Right lobe of liver (tissue), 6 donors: ENCODE measurements around the gene TRIM38. TPM values are rescaled to one million over a fixed set of nuclear protein-coding genes. Genes with fewer than 3 reads are reported as not detected.
"Not testable (repeated sequence)": the region's sequence is repeated elsewhere in the genome, so short reads cannot be mapped to it uniquely, and the experiment has no call there.

Experiments used
- ATAC-seq, 4 donors: fragments of 200-7000 bp; cut with Tn5 transposase; one replicate each; pipeline ENCODE4 v1.9.1; 2020; ENCODE audit warnings: mild to moderate bottlenecking in 4 of 4, moderate library complexity in 4 of 4
- DNase-seq, 3 donors: peaks; one replicate each; pipeline ENCODE4 v3.0.0-alpha.2; 2020
- H3K27ac ChIP-seq, 3 donors: fragments of 200-600 bp; one replicate each; pipeline ENCODE4 v1.8.0; 2022
- H3K27me3 ChIP-seq, 2 donors: fragments of 200-600 bp; one replicate each; pipeline ENCODE4 v1.8.0; 2022
- H3K36me3 ChIP-seq, 4 donors: fragments of 200-600 bp; sonication (generic) in 1 of 4; one replicate each; pipeline versions ENCODE4 v1.5.1 to v1.8.0; 2017 to 2022; ENCODE audit warnings: control low read depth in 1 of 4
- H3K4me1 ChIP-seq, 4 donors: fragments of 200-600 bp; sonication (generic) in 1 of 4; one replicate each; pipeline versions ENCODE4 v1.5.1 to v1.8.0; 2017 to 2022; ENCODE audit warnings: control low read depth in 1 of 4
- H3K4me3 ChIP-seq, 3 donors: fragments of 200-600 bp; one replicate each; pipeline ENCODE4 v1.8.0; 2022
- H3K9me3 ChIP-seq, 4 donors: fragments of 200-600 bp; sonication (generic) in 1 of 4; one replicate each; pipeline versions ENCODE4 v1.5.1 to v1.8.0; 2017 to 2022; ENCODE audit warnings: control low read depth in 1 of 4
- CTCF ChIP-seq, 4 donors: fragments of 200-600 bp in 3 of 4; fragments of 450-650 bp in 1 of 4; IDR thresholded peaks; one replicate each; pipeline versions ENCODE4 v1.5.1 to v1.8.0; 2016 to 2022; ENCODE audit warnings: antibody characterized with exemption in 4 of 4, mild to moderate bottlenecking in 2 of 4
- POLR2A ChIP-seq: fragments of 450-650 bp; IDR thresholded peaks from one replicate; pipeline ENCODE4 v1.6.1; 2017; ENCODE audit warnings: antibody characterized with exemption, mild to moderate bottlenecking
- WGBS: methylation state at CpG from one replicate; pipeline ENCODE4 v1.1.6; 2018; ENCODE audit warnings: low coverage, low lambda C conversion rate; ENCODE audit not compliant: insufficient coverage; ENCODE audit errors: missing lambda C conversion rate; 5-methylcytosine and 5-hydroxymethylcytosine counted together
- intact Hi-C, 2 donors: fragments of 100-400 bp; cut with DNase I; formaldehyde crosslinking; loops; one replicate each; pipeline versions ENCODE4 v1.11.2 to v1.14.1; 2022
- total RNA-seq, 6 experiments: library from RNA; depleted of rRNA in 2 of 6; stranded (reverse); fragments of >200 nt in 2 of 6; fragmentation: NEBNext Ultra II Directional in 3 of 6; extraction: Animal tissue kit (Norgen Biotek cat#: 25700) in 3 of 6; gene quantifications; one replicate each; pipeline versions ENCODE4 v1.1.0 to v1.2.4, GENCODE V29; 2016 to 2023
- donor health status: DM: no; HTN: yes; CAD: no.
- donor health status: DM: no; HTN: no; CAD: no.
- donor health status: DM: no; HTN: no; CAD: no.
- donor health status: DM: no; HTN: yes; CAD: no.
- donor health status: DM: no; HTN: yes; CAD: no.

The TRIM38 gene
- total RNA-seq, 6 experiments from 2014 or later, result 3.1 to 7.2 (median 4.5) TPM

GRCh38 chr6:25998379-25998778, 35.8 kb downstream of the TRIM38 start:
- no peaks in the 10 kb centered on the region for H3K9me3 ChIP-seq
- no peak for DNase-seq
- H3K27me3 ChIP-seq, result no peaks in the 10 kb centered on the region
- intact Hi-C loops, result no loop called here
- ATAC-seq, result no peak
- TF ChIP-seq CTCF (IDR thresholded peaks at IDR 0.05), result no peak
- no peak for TF ChIP-seq POLR2A
- peaks cover 0 to 8% (median 0%) of the 10 kb centered on the region in 4 donors for H3K36me3 ChIP-seq
- H3K4me3 ChIP-seq, result no peak overlapping the region
- H3K4me1 ChIP-seq, result peaks cover 0 to 3% (median 0%) of the 10 kb centered on the region in 4 donors
- no peak overlapping the region for H3K27ac ChIP-seq

GRCh38 chr6:25999225-25999624, 36.6 kb downstream of the TRIM38 start:
- H3K27me3 ChIP-seq, H3K27ac ChIP-seq, DNase-seq, ATAC-seq, H3K4me3 ChIP-seq, H3K9me3 ChIP-seq, intact Hi-C loops, H3K36me3 ChIP-seq, H3K4me1 ChIP-seq: not testable (repeated sequence)
- WGBS, result 56% methylated on average over 2 of the region's 2 CpGs

DNA sequence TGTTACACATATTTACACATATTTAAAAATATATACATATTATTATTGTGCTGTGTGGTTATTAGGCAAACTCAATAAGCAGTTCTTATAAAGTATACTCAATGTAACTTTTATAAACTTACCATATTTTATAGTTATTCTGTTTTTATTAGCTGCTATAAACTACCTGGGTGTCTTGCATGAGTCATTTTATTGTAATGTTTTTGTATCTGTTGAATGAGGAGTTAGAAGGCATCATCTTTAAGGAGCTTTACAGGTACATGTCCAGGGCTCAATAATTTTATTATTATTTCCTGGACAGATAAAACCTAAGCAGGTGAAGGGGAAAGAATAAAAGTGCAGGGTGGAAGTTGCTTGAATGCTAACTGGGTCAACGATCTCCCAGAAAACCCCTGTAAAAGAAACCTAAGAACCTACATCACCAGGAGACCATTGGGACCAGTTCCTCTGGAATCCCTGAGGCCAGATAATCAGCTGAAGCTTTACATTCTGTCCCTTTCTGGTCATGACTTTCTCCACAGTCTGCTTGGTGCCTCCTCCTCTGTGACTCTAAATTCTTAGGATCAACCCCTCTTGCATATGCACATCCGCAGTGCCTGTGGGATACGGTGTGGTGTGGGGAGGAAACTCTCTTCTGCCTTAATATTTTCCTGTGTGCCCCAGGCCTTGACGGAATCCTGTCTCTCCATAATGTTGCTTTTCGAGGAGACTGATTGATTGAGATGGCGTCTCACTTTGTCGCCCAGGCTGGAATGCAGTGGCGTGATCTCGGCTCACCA, 38.0 kb downstream of the TRIM38 start:
- intact Hi-C loops, result no loop called here
- no peak for TF ChIP-seq CTCF (IDR thresholded peaks at IDR 0.05)
- TF ChIP-seq POLR2A, result no peak
- H3K4me1 ChIP-seq, result no peaks in the 10 kb centered on the region
- ATAC-seq (no peak), DNase-seq (no peak)
- H3K9me3 ChIP-seq, result no peaks in the 10 kb centered on the region
- WGBS, result 95% methylated on average over 6 of the region's 9 CpGs
- H3K4me3 ChIP-seq, result no peak overlapping the region
- H3K36me3 ChIP-seq, result peaks cover 0 to 8% (median 0%) of the 10 kb centered on the region in 4 donors
- no peak overlapping the region for H3K27ac ChIP-seq
- no peaks in the 10 kb centered on the region for H3K27me3 ChIP-seq

- peak; percentile 50 to 86 (median 80) for TF ChIP-seq CTCF (IDR thresholded peaks at IDR 0.05)
- TF ChIP-seq POLR2A, result no peak
- DNase-seq, result no peak
- H3K9me3 ChIP-seq, result no peaks in the 10 kb centered on the region
- H3K27me3 ChIP-seq, result no peaks in the 10 kb centered on the region
- no peak overlapping the region for H3K4me3 ChIP-seq
- no peaks in the 10 kb centered on the region for H3K4me1 ChIP-seq
- H3K27ac ChIP-seq, result no peak overlapping the region
- peaks cover 0 to 4% (median 0%) of the 10 kb centered on the region in 4 donors for H3K36me3 ChIP-seq
- peak; percentile 81 to 89 (median 88) for ATAC-seq
- intact Hi-C loops, result no loop called here
- WGBS, result 0% methylated on average over 3 of the region's 3 CpGs
These were observed 40.6 kb downstream of the TRIM38 start for GRCh38 chr6:26003102-26003694.

DNA sequence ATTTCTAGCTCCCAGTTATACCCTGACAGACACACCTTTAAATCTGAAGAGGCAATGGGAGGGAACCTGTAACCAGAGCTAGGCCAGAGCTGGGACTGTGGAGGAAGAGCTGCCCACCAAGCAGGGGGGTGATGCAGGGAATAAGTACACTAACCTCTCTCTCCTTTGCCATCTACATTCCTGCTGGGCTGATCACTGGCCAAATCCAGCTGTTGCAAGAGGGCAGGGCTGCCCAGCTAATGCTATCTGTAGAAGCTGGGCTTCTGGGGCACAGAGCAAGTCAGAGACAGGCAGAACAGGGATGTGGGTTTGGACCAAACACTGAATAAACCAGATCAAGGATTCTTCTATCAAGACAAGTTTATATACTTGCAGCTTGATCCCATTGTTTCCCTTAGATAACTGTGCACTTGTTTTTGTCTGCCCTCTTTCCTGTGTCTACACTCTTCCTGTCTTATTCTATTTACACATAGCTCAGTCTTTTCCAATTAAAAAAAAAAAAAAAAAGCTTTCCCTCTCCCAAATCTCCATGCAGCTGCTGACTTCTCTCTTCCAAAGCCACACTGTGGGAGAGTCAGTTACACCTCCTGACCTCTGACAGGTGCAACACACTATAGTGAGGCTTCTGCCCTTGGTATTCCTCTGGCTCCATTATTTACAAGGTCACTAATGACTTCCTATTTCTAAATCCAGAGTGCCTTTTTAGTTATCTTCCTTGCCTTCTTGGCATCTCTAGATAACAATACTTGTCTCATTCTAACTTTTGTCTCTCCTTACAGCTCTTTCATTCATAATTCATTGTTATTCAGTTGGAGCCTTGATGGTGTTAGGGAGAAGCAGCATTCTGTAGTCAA, 43.7 kb downstream of the TRIM38 start:
- no peaks in the 10 kb centered on the region for H3K27me3 ChIP-seq
- H3K9me3 ChIP-seq, result no peaks in the 10 kb centered on the region
- no peaks in the 10 kb centered on the region for H3K4me1 ChIP-seq
- intact Hi-C loops, result no loop called here
- DNase-seq (no peak), ATAC-seq (peak in 2 of 4 donors; percentile 10 to 21)
- no peak for TF ChIP-seq CTCF (IDR thresholded peaks at IDR 0.05)
- TF ChIP-seq POLR2A, result no peak
- H3K36me3 ChIP-seq, result no peaks in the 10 kb centered on the region
- H3K4me3 ChIP-seq, result no peak overlapping the region
- H3K27ac ChIP-seq, result no peak overlapping the region

DNA sequence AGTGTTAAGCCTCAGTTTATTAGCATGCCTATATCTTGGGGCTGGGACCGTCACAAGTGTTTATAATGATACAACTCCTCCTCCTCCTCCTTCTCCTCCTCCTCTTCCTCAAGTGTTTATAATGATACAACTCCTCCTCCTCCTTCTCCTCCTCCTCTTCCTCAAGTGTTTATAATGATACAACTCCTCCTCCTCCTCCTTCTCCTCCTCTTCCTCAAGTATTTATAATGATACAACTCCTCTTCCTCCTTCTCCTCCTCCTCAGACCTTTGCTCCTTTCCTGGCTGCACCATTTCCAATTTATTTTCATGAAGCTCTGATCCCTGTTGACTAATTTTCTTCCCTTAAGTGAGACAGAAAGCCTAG, 44.3 kb downstream of the TRIM38 start:
- H3K4me1 ChIP-seq, H3K9me3 ChIP-seq, DNase-seq, ATAC-seq, H3K27me3 ChIP-seq, H3K36me3 ChIP-seq, H3K4me3 ChIP-seq, H3K27ac ChIP-seq, intact Hi-C loops: not testable (repeated sequence)
- 67% methylated on average over 1 of the region's 1 CpG for WGBS
